Mucosa of descending colon (tissue), 3 donors: Measurements from ENCODE around the gene SLC16A12. TPM values are rescaled to one million over a fixed set of nuclear protein-coding genes. Genes with fewer than 3 reads are reported as not detected.

Experiments used
- ATAC-seq: fragments of 200-7000 bp; cut with Tn5 transposase; one replicate; pipeline ENCODE4 v1.9.1; 2020; ENCODE audit warnings: mild to moderate bottlenecking, moderate library complexity
- DNase-seq, 3 donors: peaks; one replicate each; pipeline ENCODE4 v3.0.0-alpha.2; 2020
- H3K36me3 ChIP-seq: fragments of 200-600 bp; one replicate; pipeline ENCODE4 v1.8.0; 2021; ENCODE audit warnings: low read depth, mild to moderate bottlenecking
- H3K4me1 ChIP-seq: fragments of 200-600 bp; one replicate; pipeline ENCODE4 v1.8.0; 2021; ENCODE audit warnings: low read depth, mild to moderate bottlenecking
- H3K4me3 ChIP-seq: fragments of 200-600 bp; one replicate; pipeline ENCODE4 v1.8.0; 2021; ENCODE audit warnings: mild to moderate bottlenecking
- H3K9me3 ChIP-seq: fragments of 200-600 bp; one replicate; pipeline ENCODE4 v1.8.0; 2021; ENCODE audit warnings: mild to moderate bottlenecking
- intact Hi-C, 2 donors: fragments of 100-400 bp; cut with DNase I in 1 of 2; cut with micrococcal nuclease in 1 of 2; formaldehyde crosslinking; loops; one replicate each; pipeline versions ENCODE4 v1.11.0 to v1.11.1; 2022; cut with DNase I, micrococcal nuclease
- total RNA-seq, 3 donors: library from RNA; stranded (reverse); fragmentation: NEBNext Ultra II Directional in 2 of 3; extraction: Animal tissue kit (Norgen Biotek cat#: 25700) in 2 of 3; gene quantifications; one replicate each; pipeline versions ENCODE4 v1.2.1 to v1.2.4, GENCODE V29; 2021 to 2023
- TF ChIP-seq, protein P1 (sequence below): fragments of 200-600 bp; IDR thresholded peaks from one replicate; pipeline ENCODE4 v1.8.0; 2022; ENCODE audit warnings: antibody characterized with exemption, mild to moderate bottlenecking
- donor health status: DM: no; HTN: no; CAD: no; lungs with moderate emphysema.
- donor health status: DM: no; HTN: no; CAD: no.
- donor health status: DM: no; HTN: yes; CAD: no.

Gene SLC16A12
- total RNA-seq, 3 donors from 2014 or later = 0.12 to 0.47 (median 0.23) TPM

DNA sequence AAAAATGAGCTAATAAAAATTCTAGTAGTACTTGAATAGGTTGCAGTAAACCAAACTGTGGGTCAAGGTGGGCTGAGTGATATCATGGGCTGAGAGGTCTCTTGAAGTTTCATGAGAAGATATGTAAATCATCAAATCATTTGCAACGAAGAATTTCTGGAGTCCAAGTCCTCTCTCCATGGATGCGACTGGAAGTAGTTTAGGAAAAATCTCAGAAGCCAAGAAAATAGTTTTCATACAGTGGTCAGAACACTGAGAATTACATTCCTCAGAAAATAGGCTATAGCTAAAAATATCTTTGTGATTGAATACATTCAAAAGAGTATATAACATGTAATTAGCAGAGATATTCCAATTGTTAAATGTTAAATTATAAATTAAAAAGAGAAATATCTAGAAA, 146.6 kb downstream of the SLC16A12 start:
- H3K36me3 ChIP-seq = no peaks in the 10 kb centered on the region
- H3K9me3 ChIP-seq = no peaks in the 10 kb centered on the region
- ATAC-seq (no peak), DNase-seq (no peak)
- TF ChIP-seq, protein P1, sequence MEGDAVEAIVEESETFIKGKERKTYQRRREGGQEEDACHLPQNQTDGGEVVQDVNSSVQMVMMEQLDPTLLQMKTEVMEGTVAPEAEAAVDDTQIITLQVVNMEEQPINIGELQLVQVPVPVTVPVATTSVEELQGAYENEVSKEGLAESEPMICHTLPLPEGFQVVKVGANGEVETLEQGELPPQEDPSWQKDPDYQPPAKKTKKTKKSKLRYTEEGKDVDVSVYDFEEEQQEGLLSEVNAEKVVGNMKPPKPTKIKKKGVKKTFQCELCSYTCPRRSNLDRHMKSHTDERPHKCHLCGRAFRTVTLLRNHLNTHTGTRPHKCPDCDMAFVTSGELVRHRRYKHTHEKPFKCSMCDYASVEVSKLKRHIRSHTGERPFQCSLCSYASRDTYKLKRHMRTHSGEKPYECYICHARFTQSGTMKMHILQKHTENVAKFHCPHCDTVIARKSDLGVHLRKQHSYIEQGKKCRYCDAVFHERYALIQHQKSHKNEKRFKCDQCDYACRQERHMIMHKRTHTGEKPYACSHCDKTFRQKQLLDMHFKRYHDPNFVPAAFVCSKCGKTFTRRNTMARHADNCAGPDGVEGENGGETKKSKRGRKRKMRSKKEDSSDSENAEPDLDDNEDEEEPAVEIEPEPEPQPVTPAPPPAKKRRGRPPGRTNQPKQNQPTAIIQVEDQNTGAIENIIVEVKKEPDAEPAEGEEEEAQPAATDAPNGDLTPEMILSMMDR = no peak
- H3K4me3 ChIP-seq = no peak overlapping the region
- peaks cover 19% of the 10 kb centered on the region for H3K4me1 ChIP-seq
- intact Hi-C loops = no loop called here

DNA sequence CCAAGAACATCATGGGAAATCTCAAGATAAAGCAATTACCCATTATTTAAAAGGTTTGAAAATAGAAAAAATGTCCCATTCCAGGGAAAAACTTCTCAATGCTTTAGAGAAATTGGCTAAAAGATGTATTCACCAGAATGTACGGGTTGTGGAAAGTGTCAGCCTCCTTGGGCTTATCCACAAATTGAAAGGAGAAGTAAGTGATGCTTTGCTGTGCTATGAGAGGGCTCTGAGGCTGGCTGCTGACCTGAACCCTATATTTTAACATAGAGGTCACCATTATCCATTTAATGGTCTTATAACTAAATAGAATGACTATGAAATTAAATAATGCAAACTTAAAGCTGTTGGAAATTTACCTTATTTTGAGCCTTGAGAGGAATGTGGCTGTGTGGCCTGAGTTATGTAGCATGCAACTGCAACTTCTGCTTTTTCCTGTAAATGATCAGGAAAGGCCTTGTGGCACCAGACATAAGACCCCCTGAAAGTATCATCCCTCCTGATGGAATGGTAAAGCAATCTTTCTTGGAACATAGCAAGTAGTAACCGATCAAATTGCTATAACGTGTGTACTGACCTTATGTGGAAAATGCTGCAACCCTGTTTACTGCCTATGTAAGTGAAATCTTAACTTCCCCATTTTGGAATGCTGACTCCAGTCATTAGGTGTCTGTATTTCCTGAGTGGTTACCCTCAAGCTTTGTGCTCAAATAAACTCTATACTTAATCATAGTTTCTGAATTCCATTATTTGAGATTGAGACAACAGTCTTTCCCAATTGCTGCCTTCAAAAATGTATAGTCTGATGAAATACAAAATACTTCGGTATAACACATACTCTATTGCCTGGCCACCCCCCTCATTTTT, 150.7 kb downstream of the SLC16A12 start:
- TF ChIP-seq, protein P1 = no peak
- intact Hi-C loops = no loop called here
- peak; percentile 43 for ATAC-seq

GRCh38 chr10:89382757-89383156, 152.6 kb downstream of the SLC16A12 start:
- ATAC-seq = no peak
- H3K36me3 ChIP-seq = no peaks in the 10 kb centered on the region
- H3K4me3 ChIP-seq = no peak overlapping the region
- peaks cover 4% of the 10 kb centered on the region for H3K4me1 ChIP-seq
- no peaks in the 10 kb centered on the region for H3K9me3 ChIP-seq
- TF ChIP-seq, protein P1 = no peak
- intact Hi-C loops = no loop called here
- no peak for DNase-seq

More for the DNA sequence above, 150.7 kb downstream of the SLC16A12 start:
- H3K4me1 ChIP-seq = peaks cover 4% of the 10 kb centered on the region
- no peak for DNase-seq
- no peaks in the 10 kb centered on the region for H3K9me3 ChIP-seq
- no peak overlapping the region for H3K4me3 ChIP-seq
- H3K36me3 ChIP-seq = no peaks in the 10 kb centered on the region

Other genes starting within 250 kb of the SLC16A12 start
- gene IFIT2, start 233.5 kb downstream of the SLC16A12 start, total RNA-seq = 1 to 10 TPM; 6.9 to 7.6 (median 7.5) TPM
- gene IFIT3, start 207.6 kb downstream of the SLC16A12 start, total RNA-seq = 10 to 100 TPM in 2 of 3 donors, 1 to 10 TPM in 1; 5.8 to 12.7 (median 11.2) TPM
- gene IFIT1B, start 157.5 kb downstream of the SLC16A12 start, total RNA-seq = not detected
- 10 to 100 TPM in 1 of 3 donors, 1 to 10 TPM in 2; 6.2 to 21.5 (median 8.3) TPM for gene IFIT1, start 143.0 kb downstream of the SLC16A12 start, total RNA-seq
- 10 to 100 TPM in 2 of 3 donors, 1 to 10 TPM in 1; 9.8 to 19.1 (median 12.9) TPM for gene IFIT5, start 121.0 kb downstream of the SLC16A12 start, total RNA-seq
- gene PANK1, start 109.6 kb upstream of the SLC16A12 start, total RNA-seq = 10 to 100 TPM; 23.2 to 67.4 (median 24.1) TPM
- 10 to 100 TPM in 1 of 3 donors, 1 to 10 TPM in 2; 6.0 to 16.8 (median 7.5) TPM for gene KIF20B, start 166.0 kb upstream of the SLC16A12 start, total RNA-seq